ENCODE results near the gene PHYHD1.

PHYHD1 gene

DNA sequence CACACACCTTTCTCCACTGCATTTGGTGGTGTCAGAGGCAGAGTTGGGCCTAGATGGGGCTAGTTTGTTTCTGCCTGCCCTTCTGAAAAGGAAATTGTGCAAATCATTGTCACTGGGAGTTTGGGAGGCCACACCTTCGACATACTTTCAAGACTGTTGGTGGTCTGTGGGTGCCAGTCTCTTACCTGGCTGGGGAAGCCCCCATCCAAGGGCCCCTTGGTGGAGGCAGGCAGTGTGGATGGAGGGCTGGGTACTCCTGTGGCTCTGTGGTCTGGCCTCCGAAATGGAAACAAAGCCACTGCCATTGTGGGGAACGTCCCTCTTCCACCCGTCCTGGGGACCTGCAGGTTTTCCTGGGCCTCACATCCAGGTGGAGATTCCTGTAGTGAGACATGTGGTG is 10.9 kb upstream of the PHYHD1 start:
- Mint-ChIP-seq H3K27me3 (no peaks in the 10 kb centered on the region), H3K9me3 (no peaks in the 10 kb centered on the region), H3K36me3 (ENCODE audit: low read depth) (peaks cover 66% of the 10 kb centered on the region), H3K4me3 (no peak overlapping the region), H3K4me1 (ENCODE audit: low read depth) (peaks cover 58% of the 10 kb centered on the region), H3K27ac (peak overlapping the region; percentile 14)
- DNase-seq = no peak

DNA sequence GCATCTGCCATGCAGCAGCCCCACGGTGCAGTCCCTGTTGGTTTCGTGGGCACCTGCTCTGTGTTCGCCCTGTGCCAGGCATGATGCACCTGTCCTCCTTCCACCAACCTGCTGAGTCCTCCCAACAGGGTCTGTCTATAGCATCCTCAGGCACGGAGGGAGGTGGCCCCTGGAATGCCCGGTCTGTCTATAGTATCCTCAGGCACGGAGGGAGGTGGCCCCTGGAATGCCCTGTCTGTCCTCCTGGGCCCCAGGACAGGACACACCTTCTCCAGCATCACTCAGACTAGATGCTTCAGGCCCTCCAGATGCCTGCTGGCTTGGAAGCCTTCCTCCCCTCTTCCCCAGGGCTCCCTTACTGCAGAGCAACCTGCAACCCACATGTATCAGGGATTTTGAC is 9.9 kb upstream of the PHYHD1 start:
- Mint-ChIP-seq H3K27ac (peak overlapping the region; percentile 3), H3K4me1 (ENCODE audit: low read depth) (peaks cover 56% of the 10 kb centered on the region), H3K36me3 (ENCODE audit: low read depth) (peaks cover 72% of the 10 kb centered on the region), H3K9me3 (no peaks in the 10 kb centered on the region), H3K4me3 (no peak overlapping the region), H3K27me3 (no peaks in the 10 kb centered on the region)
- DNase-seq = no peak

DNA sequence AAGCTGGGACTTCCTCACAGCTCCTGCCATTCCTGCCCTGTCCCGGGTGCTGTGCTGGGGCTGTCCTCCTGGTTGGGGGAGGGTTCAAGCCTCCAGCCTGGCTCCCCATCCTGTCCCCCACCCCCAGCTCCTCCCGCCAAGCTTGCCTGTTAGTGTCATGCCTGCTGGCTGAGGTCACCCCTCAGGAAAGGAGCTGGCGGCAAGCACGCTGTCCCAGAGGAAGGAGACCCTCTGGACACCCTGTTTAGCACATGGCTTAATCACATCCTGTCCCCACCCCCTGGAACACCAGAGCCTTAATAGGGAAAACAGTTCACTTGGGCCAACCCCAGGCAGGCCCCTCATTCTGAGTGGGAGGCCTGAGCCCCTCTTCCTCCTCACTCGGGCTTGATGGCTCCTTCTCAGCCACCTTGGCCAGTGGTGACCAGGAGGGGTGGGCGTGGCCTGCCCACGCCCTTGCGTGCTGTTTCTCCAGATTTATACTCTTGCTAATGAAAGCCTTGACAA is 9.2 kb upstream of the PHYHD1 start:
- H3K4me3 Mint-ChIP-seq = no peak overlapping the region
- H3K36me3 Mint-ChIP-seq (ENCODE audit: low read depth) = peaks cover 76% of the 10 kb centered on the region
- peaks cover 54% of the 10 kb centered on the region for H3K4me1 Mint-ChIP-seq (ENCODE audit: low read depth)

DNA sequence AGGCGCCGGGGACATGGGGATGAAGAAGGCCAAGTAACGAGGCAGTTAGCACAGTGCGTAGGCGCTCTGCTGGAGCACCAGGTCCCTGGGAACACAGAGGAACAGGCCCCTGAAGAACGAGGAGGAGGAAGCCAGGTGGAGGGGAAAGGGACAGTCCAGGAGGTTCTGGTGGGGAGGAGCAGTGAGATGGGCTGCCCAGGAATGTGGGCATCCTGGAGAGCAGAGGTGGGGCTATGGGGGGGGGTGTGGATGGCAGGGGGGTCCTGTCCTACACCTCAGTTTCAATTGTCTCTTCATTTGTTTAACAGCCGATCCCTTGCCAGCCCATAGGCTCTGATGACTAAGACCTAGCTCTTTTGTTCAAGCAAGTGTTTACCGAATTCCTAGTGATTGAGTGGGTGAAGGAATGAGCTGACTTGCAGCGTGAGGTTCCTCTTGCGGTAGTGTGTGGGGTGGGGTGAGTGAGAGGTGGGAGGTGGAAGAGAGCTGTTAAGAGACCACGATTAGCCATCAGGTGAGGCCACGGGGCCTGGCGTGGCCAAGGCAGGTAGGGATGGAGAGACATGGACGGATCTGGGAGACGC is 8.4 kb upstream of the PHYHD1 start:
- DNase-seq = no peak
- H3K4me3 Mint-ChIP-seq = no peak overlapping the region
- H3K27me3 Mint-ChIP-seq = no peaks in the 10 kb centered on the region
- H3K4me1 Mint-ChIP-seq (ENCODE audit: low read depth) = peaks cover 52% of the 10 kb centered on the region
- no peaks in the 10 kb centered on the region for H3K9me3 Mint-ChIP-seq
- peak overlapping the region; percentile 78 for H3K27ac Mint-ChIP-seq
- peaks cover 77% of the 10 kb centered on the region for H3K36me3 Mint-ChIP-seq (ENCODE audit: low read depth)

More for the DNA sequence above, 9.2 kb upstream of the PHYHD1 start:
- no peak for DNase-seq
- no peaks in the 10 kb centered on the region for H3K27me3 Mint-ChIP-seq
- H3K9me3 Mint-ChIP-seq = no peaks in the 10 kb centered on the region
- H3K27ac Mint-ChIP-seq = peak overlapping the region; percentile 78

DNA sequence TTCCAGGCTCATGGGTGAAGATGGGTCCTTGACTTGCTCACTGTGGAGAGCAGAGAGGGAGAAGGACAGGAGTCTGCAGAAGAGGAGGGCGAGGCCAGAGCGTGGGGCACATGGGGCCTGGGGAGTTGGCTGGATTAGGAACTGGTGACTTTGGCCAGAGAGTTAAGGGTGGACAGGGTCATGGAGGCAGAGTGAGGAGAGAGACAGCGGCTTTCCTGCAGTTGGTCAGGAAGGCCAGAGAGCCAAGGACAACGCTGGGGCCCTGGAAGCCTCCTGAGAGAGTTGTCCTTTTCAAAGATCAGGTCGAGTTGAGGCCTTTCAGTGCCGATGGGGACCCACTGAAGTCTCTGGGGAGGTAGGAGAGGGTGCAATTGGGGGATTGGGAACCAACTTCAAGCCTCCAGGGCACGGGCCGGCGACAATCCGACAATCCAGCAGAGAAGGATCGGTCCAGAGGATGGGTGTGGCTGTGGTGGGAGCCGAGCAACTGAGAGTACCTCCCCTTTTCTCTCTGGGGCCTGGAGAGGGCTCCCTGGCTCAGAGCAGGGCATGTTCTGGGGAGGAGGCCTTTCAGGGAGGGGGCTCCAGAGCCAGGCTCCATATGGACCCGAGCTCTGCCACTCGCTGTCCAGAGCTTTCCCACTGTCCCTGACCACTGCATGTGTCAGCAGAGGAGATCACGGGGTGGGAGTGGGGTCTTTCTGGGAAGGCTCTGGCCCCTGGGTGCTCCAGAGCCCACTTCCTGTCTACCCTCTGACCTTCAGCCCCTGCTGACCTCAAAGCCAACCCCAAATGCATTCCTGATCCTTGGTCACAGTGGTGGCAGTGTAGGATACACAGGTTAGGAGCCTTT is 7.5 kb upstream of the PHYHD1 start:
- Mint-ChIP-seq H3K4me1 (ENCODE audit: low read depth) (peaks cover 52% of the 10 kb centered on the region), H3K27ac (peak overlapping the region; percentile 78), H3K9me3 (no peaks in the 10 kb centered on the region), H3K27me3 (no peaks in the 10 kb centered on the region), H3K36me3 (ENCODE audit: low read depth) (peaks cover 77% of the 10 kb centered on the region), H3K4me3 (no peak overlapping the region)
- DNase-seq = no peak

DNA sequence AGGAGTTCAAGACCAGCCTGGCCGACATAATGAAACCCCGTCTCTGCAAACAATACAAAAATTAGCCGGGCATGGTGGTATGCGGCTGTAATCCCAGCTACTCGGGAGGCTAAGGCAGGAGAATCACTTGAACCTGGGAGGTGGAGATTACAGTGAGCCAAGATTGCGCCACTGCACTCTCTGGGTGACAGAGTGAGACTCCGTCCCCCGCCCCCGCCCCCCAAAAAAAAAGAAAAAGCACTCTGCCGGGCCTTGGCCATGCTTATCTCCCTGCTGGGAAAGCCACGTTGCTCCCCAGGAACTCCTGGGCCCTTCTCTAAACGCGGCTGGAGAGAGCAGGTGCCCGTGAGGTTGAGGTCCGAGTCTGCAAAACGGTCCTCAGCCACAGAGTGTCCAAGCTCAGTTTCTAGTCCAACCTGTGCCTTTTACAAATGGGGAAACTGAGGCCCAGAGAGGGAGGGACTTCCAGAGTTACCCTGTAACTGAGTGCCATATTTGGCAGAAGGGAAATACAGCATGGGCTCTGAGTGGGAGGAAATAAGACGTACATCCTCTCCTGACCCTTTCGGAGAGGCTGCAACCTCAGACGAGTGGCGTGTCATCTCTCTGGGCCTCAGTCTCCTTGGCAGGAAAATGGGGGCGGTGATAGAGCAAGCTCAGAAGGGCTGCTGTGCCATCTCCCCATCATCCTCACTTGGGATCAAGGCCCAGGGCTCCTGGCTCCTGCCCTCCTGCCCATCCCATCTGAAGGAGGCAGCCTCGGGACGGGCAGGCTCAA is 6.6 kb upstream of the PHYHD1 start:
- H3K4me3 Mint-ChIP-seq = no peak overlapping the region
- H3K4me1 Mint-ChIP-seq (ENCODE audit: low read depth) = peaks cover 50% of the 10 kb centered on the region
- no peak for DNase-seq
- peaks cover 73% of the 10 kb centered on the region for H3K36me3 Mint-ChIP-seq (ENCODE audit: low read depth)
- H3K9me3 Mint-ChIP-seq = no peaks in the 10 kb centered on the region
- no peaks in the 10 kb centered on the region for H3K27me3 Mint-ChIP-seq
- H3K27ac Mint-ChIP-seq = peak overlapping the region; percentile 29

DNA sequence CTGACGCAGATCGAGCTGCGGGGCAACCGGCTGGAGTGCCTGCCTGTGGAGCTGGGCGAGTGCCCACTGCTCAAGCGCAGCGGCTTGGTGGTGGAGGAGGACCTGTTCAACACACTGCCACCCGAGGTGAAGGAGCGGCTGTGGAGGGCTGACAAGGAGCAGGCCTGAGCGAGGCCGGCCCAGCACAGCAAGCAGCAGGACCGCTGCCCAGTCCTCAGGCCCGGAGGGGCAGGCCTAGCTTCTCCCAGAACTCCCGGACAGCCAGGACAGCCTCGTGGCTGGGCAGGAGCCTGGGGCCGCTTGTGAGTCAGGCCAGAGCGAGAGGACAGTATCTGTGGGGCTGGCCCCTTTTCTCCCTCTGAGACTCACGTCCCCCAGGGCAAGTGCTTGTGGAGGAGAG is 4.6 kb upstream of the PHYHD1 start:
- Mint-ChIP-seq H3K4me1 (ENCODE audit: low read depth) (peaks cover 40% of the 10 kb centered on the region), H3K27ac (no peak overlapping the region), H3K36me3 (ENCODE audit: low read depth) (peaks cover 57% of the 10 kb centered on the region), H3K9me3 (no peaks in the 10 kb centered on the region), H3K27me3 (no peaks in the 10 kb centered on the region), H3K4me3 (no peak overlapping the region)
- no peak for DNase-seq

DNA sequence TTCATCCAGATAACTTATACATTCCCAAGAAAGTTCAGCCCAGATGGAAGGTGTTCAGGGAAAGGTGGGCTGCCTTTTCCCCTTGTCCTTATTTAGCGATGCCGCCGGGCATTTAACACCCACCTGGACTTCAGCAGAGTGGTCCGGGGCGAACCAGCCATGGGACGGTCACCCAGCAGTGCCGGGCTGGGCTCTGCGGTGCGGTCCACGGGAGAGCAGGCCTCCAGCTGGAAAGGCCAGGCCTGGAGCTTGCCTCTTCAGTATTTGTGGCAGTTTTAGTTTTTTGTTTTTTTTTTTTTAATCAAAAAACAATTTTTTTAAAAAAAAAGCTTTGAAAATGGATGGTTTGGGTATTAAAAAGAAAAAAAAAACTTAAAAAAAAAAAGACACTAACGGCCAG is 4.0 kb upstream of the PHYHD1 start:
- Mint-ChIP-seq H3K9me3 (no peaks in the 10 kb centered on the region), H3K4me1 (ENCODE audit: low read depth) (peaks cover 36% of the 10 kb centered on the region), H3K27me3 (no peaks in the 10 kb centered on the region), H3K36me3 (ENCODE audit: low read depth) (peaks cover 53% of the 10 kb centered on the region), H3K27ac (no peak overlapping the region), H3K4me3 (no peak overlapping the region)
- no peak for DNase-seq

DNA sequence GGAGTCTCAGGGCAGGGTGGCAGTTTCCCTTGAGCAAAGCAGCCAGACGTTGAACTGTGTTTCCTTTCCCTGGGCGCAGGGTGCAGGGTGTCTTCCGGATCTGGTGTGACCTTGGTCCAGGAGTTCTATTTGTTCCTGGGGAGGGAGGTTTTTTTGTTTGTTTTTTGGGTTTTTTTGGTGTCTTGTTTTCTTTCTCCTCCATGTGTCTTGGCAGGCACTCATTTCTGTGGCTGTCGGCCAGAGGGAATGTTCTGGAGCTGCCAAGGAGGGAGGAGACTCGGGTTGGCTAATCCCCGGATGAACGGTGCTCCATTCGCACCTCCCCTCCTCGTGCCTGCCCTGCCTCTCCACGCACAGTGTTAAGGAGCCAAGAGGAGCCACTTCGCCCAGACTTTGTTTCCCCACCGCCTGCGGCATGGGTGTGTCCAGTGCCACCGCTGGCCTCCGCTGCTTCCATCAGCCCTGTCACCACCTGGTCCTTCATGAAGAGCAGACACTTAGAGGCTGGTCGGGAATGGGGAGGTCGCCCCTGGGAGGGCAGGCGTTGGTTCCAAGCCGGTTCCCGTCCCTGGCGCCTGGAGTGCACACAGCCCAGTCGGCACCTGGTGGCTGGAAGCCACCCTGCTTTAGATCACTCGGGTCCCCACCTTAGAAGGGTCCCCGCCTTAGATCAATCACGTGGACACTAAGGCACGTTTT is 3.5 kb upstream of the PHYHD1 start:
- Mint-ChIP-seq H3K9me3 (no peaks in the 10 kb centered on the region), H3K27me3 (no peaks in the 10 kb centered on the region), H3K4me3 (no peak overlapping the region), H3K27ac (peak overlapping the region; percentile 16), H3K36me3 (ENCODE audit: low read depth) (peaks cover 48% of the 10 kb centered on the region), H3K4me1 (ENCODE audit: low read depth) (peaks cover 32% of the 10 kb centered on the region)
- DNase-seq = no peak

DNA sequence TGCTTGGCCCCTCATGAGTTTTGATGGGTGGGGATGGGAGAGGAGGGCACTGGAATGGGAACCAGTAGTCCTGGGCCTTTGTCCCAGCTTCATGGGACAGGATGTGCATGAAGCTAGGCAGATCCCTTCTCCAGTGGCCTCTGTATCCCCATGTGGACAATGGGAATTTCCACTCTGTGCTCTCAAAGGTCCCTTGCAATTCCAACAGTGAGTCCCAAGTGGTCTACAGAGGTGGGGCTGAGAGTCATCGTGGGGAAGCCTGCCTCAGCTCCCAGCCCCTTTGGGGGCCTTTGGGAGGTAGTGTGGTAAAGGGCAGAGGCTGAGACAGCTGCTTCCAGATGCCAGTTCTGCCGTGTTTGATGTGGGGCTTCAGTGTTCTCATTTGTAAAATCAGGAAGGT is 1.9 kb upstream of the PHYHD1 start:
- Mint-ChIP-seq H3K27ac (peak overlapping the region; percentile 52), H3K36me3 (ENCODE audit: low read depth) (peaks cover 39% of the 10 kb centered on the region), H3K4me1 (ENCODE audit: low read depth) (peaks cover 16% of the 10 kb centered on the region), H3K9me3 (no peaks in the 10 kb centered on the region), H3K4me3 (no peak overlapping the region), H3K27me3 (no peaks in the 10 kb centered on the region)
- no peak for DNase-seq

DNA sequence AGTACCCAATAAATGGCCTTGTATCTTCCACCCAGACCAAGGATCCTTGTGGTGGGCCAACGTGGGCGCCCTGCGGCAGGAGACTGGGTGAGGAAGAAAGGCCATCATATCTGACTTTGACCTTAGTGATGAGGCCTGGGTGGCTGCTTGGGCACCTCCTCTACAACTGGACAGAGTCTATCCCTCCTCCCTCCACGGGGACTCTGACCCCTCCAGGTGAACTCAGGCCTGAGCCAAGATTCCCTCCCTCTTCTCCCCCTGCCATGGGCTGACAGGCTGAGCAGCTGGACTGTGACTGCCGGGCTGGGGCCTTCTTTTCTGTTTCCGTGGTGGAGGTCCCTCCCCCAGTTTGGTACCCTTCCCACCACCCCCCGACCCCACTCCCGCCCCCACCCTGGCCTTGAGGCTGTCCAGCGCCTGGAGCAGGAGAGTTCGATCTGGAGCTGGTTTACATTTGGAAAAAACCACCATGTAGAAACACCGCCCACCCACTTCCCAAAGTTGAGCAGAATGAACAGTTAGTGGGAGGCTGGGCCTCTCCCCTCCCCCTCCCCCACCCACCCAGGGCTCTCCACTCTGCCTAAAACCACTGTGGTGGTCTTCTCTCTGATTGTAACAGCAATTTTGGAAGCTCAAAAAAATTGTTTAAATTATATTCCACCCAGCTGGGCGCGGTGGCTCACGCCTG is 1.2 kb upstream of the PHYHD1 start:
- H3K4me1 Mint-ChIP-seq (ENCODE audit: low read depth) = peaks cover 11% of the 10 kb centered on the region
- peaks cover 36% of the 10 kb centered on the region for H3K36me3 Mint-ChIP-seq (ENCODE audit: low read depth)
- no peak for DNase-seq
- no peak overlapping the region for H3K4me3 Mint-ChIP-seq
- no peaks in the 10 kb centered on the region for H3K9me3 Mint-ChIP-seq
- H3K27ac Mint-ChIP-seq = no peak overlapping the region
- H3K27me3 Mint-ChIP-seq = no peaks in the 10 kb centered on the region

DNA sequence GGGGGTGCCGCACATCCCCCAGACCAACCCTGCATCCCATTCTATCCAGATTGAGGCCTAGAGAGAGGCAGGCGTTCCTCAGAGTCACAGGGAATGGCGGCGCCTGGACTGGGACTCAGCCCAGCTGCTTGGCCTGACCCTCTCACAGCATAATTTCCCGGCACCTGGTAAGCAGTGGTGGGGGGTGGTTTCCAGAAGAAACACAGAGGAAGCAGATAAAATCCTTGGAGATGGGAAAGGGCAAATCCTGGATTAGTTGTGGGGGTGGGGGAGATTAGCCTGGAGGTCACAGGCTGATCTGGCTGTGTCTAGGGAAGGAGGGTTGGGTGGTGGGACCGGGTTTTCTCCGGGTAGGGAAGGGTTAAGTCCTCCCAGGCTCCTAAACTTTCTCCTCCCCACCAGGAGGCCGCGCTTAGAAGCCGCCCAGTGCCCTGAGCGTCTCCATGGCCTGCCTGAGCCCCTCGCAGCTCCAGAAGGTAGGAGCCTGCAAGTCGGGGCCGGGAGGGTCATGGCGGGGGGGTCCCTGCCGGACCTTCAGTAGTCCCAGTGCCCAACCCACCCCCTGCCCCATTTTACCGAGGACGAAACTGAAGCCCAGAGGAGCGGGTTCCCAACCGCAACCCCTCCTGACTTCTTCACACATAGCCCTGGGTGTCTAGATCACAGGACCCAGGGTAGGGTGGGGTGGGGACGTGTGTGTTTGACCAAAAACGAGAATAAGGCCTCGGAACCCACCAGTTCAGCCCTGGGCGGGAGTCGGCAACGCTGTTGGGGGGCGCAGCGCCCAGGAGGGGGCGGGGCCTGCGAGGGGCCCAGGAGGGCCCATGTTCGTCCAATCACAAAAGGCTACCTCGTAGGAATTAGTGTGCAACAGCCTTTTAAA is 1.3 kb downstream of the PHYHD1 start:
- Mint-ChIP-seq H3K27me3 (no peaks in the 10 kb centered on the region), H3K9me3 (no peaks in the 10 kb centered on the region), H3K36me3 (ENCODE audit: low read depth) (peaks cover 17% of the 10 kb centered on the region), H3K4me3 (peak overlapping the region; percentile 31), H3K27ac (no peak overlapping the region), H3K4me1 (ENCODE audit: low read depth) (peaks cover 7% of the 10 kb centered on the region)
- DNase-seq = no peak

DNA sequence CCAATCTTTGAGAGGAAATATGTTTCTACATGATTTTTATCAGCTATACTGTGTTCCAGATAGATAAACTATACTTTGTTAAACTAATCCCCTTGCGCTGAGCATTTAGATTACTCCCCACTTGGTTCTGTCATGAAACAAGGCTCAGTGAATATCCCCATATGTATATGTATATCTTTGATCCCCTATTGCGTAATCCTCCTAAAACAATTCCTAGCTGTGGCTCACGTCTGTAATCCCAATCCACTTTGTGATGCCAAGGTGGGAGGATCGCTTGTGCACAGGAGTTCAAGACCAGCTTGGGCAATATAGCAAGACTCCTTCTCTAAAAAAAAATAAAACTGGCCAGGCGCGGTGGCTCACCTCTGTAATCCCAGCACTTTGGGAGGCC is 2.7 kb downstream of the PHYHD1 start:
- DNase-seq = no peak
- Mint-ChIP-seq H3K27ac (no peak overlapping the region), H3K4me3 (no peak overlapping the region)

More for the DNA sequence above, 2.7 kb downstream of the PHYHD1 start:
- H3K27me3 Mint-ChIP-seq = no peaks in the 10 kb centered on the region
- H3K9me3 Mint-ChIP-seq = no peaks in the 10 kb centered on the region
- peaks cover 12% of the 10 kb centered on the region for H3K4me1 Mint-ChIP-seq (ENCODE audit: low read depth)
- peaks cover 5% of the 10 kb centered on the region for H3K36me3 Mint-ChIP-seq (ENCODE audit: low read depth)

Measured in activated T-cell treated with anti-CD3 and anti-CD28 coated beads, Interleukin-2, amount 50 U/mL, for 24 hours (primary cell).